Neuron (in vitro differentiated cells): Measurements from ENCODE around the gene CAMTA1.
"Not testable (repeated sequence)": the region's sequence is repeated elsewhere in the genome, so short reads cannot be mapped to it uniquely, and the experiment has no call there.

Experiments
- H2AFZ ChIP-seq: one replicate; pipeline ENCODE4 v1.6.1; 2013; ENCODE audit warnings: low read depth, mild to moderate bottlenecking, inconsistent platforms, low read length, moderate library complexity
- H3K27me3 ChIP-seq: one replicate; pipeline ENCODE4 v1.6.1; 2013; ENCODE audit warnings: low read length; ENCODE audit not compliant: insufficient read depth
- H3K36me3 ChIP-seq: one replicate; pipeline ENCODE4 v1.6.1; 2013; ENCODE audit warnings: low read length; ENCODE audit not compliant: insufficient read depth
- H3K4me1 ChIP-seq: one replicate; pipeline ENCODE4 v1.6.1; 2013; ENCODE audit warnings: low read length; ENCODE audit not compliant: insufficient read depth
- H3K4me3 ChIP-seq: 2 replicates; pipeline ENCODE4 v1.5.1; 2013; ENCODE audit warnings: mild to moderate bottlenecking, low read length, moderate library complexity
- H3K9me3 ChIP-seq: one replicate; pipeline ENCODE4 v1.6.1; 2013; ENCODE audit warnings: low read length

Gene CAMTA1

DNA sequence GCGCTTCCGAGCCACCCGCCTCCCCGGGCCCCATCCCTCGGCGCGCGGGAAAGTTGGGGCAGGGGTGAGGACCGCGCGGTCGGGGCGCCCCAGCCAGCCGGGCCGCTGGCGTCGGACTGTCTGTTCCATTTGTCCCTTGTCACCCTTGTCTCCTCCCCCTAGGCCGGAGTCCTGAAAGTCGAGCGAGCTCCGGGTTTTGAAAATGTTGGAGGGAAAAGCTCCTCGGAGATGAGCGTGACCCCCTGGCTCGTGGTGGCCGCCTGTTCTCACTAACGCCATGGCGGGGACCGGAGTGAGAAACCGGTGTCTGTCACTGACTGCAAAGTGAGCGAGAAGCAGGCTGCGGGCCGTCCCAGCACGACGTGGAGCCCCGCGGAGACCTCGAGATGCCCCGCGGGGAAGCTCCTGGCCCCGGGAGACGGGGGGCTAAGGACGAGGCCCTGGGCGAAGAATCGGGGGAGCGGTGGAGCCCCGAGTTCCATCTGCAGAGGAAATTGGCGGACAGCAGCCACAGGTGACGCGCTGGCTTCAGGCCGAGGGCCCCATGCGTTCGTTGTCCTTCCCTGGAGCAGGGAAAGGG, 999.3 kb downstream of the CAMTA1 start:
- Histone ChIP-seq H2AFZ (no peak overlapping the region), H3K36me3 (peaks cover 24% of the 10 kb centered on the region), H3K4me3 (no peak overlapping the region), H3K9me3 (peaks cover 2% of the 10 kb centered on the region), H3K27me3 (no peaks in the 10 kb centered on the region), H3K4me1 (no peaks in the 10 kb centered on the region)

DNA sequence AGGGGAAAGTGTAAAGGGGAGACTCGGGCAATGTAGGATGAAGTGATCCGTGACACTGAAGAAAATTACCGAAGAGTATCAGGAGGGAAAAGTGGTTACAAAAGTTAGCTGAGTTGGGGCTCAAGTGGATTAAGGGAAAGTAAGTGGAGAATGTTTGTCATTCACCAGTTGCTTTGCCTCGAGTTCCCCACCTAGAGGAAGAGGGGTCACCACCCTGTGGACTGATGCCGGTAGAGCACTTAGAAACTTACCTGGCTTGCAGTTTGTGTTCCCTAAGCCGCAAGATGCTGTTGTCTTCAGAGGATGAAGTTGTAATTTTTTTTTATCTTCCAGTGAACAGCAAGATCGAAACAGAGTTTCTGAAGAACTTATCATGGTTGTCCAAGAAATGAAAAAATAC, 999.9 kb downstream of the CAMTA1 start:
- Histone ChIP-seq H3K9me3 (peaks cover 5% of the 10 kb centered on the region), H2AFZ (no peak overlapping the region), H3K4me1 (no peaks in the 10 kb centered on the region), H3K27me3 (no peaks in the 10 kb centered on the region), H3K36me3 (peaks cover 23% of the 10 kb centered on the region), H3K4me3 (no peak overlapping the region)

- Histone ChIP-seq H3K27me3 (no peaks in the 10 kb centered on the region), H3K9me3 (peaks cover 15% of the 10 kb centered on the region), H2AFZ (no peak overlapping the region), H3K4me3 (no peak overlapping the region), H3K36me3 (peaks cover 12% of the 10 kb centered on the region), H3K4me1 (no peaks in the 10 kb centered on the region)
These were observed 1001.5 kb downstream of the CAMTA1 start for GRCh38 chr1:7786795-7787194.

DNA sequence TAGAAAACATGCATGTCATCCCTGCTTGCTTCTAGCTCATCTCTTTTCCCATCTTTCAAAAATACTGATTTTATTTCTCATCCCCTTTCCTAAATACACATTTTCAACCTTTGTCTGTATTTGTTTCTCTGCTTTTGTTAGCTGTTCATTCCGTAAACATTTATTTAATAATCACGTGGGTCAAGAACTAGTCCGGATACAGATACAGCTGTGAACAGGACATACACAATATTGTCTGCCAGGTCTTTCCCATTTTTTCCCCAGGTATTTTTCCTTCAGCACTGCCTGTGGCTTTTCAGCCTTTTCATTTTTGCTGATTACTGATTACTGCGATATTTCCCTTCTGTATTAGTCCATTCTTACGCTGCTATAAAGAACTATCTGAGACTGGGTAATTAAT, 1004.6 kb downstream of the CAMTA1 start:
- peaks cover 15% of the 10 kb centered on the region for H3K9me3 ChIP-seq
- H3K36me3 ChIP-seq, result peaks cover 8% of the 10 kb centered on the region
- no peak overlapping the region for H2AFZ ChIP-seq
- H3K4me3 ChIP-seq, result no peak overlapping the region
- no peaks in the 10 kb centered on the region for H3K4me1 ChIP-seq
- H3K27me3 ChIP-seq, result no peaks in the 10 kb centered on the region

DNA sequence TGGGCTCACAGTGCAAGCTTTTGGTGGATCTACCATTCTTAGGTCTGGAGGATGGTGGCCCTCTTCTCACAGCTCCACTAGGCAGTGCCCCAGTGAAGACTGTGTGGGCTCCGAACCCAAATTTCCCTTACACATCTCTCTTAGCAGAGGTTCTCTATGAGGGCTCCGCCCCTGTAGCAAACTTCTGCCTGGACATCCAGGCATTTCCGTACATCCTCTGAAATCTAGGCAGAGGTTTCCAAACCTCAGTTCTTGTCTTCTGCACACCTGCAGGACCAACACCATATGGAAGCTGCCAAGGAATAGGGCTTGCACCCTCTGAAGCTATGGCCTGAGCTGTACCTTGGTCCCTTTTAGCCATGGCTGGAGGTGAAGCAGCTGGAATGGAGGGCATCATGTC, 1005.8 kb downstream of the CAMTA1 start:
- H2AFZ ChIP-seq, H3K4me1 ChIP-seq, H3K36me3 ChIP-seq, H3K27me3 ChIP-seq, H3K4me3 ChIP-seq: not testable (repeated sequence)
- H3K9me3 ChIP-seq, result peaks cover 15% of the 10 kb centered on the region

DNA sequence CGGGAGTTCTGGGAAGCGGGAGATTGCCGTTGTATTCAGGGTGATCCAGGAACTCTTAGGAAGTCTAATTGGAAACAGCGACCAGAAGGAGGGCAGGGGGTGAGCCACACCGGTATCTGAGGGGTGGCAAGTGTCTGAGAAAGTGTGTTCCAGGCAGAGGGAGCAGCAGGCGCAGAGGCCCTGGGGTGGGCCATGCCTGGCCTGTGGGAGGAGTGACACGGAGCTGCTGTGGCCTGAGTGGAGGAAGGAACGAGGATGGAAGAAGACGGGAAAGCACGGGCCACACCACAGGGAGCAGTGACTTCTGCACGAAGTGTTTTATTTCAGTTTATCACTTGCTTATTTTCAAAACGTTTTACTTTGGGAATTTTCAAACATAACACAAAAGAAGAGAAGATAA, 1010.2 kb downstream of the CAMTA1 start:
- peaks cover 8% of the 10 kb centered on the region for H3K9me3 ChIP-seq
- no peaks in the 10 kb centered on the region for H3K4me1 ChIP-seq
- H2AFZ ChIP-seq, result no peak overlapping the region
- no peak overlapping the region for H3K4me3 ChIP-seq
- peaks cover 3% of the 10 kb centered on the region for H3K36me3 ChIP-seq
- H3K27me3 ChIP-seq, result no peaks in the 10 kb centered on the region

DNA sequence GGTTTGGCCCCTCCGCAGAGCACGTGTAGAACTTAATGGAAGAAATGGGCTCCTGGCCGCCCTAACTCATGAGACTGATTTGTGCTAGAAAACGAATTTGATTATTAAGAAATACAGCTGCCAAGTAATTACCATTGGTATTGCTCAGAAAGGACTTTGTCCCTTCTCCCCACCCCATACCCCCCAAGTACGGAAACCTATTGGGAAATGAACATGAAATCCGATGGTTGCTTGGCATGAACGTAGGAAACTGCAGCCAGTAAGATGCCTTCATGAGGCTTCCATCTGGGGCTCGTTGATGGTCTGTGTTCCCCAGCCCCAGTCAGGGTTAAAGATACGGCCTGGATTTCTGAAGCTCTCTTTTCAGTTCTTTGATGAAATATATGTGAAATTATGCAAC, 1020.2 kb downstream of the CAMTA1 start:
- no peak overlapping the region for H3K4me3 ChIP-seq
- no peak overlapping the region for H2AFZ ChIP-seq
- no peaks in the 10 kb centered on the region for H3K27me3 ChIP-seq
- peaks cover 4% of the 10 kb centered on the region for H3K4me1 ChIP-seq
- H3K36me3 ChIP-seq, result no peaks in the 10 kb centered on the region
- H3K9me3 ChIP-seq, result no peaks in the 10 kb centered on the region

- Histone ChIP-seq H3K9me3 (peaks cover 4% of the 10 kb centered on the region), H3K4me3 (no peak overlapping the region), H3K4me1 (peaks cover 4% of the 10 kb centered on the region), H3K27me3 (no peaks in the 10 kb centered on the region), H2AFZ (no peak overlapping the region), H3K36me3 (no peaks in the 10 kb centered on the region)
These were observed 1023.1 kb downstream of the CAMTA1 start for GRCh38 chr1:7808253-7808844.

DNA sequence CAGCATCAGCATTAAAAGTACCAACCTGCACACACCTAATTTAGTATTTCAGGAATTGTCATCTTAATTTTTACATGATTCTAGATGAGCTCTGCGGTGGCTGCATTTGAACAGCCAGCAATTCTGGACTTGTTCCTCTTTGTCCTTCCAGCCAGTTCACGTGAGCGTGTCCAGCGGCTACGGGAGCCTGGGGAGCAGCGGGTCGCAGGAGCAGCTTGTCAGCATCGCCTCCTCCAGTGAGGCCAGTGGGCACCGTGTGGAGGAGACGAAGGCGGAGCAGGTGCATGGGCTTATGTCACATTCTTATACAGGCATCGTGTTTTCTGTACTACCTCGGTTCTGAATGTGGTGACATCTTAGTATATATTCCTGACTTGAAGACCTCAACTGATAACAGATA, 1024.5 kb downstream of the CAMTA1 start:
- H3K9me3 ChIP-seq, result peaks cover 7% of the 10 kb centered on the region
- no peaks in the 10 kb centered on the region for H3K36me3 ChIP-seq
- H2AFZ ChIP-seq, result no peak overlapping the region
- H3K27me3 ChIP-seq, result no peaks in the 10 kb centered on the region
- H3K4me3 ChIP-seq, result no peak overlapping the region
- H3K4me1 ChIP-seq, result peaks cover 4% of the 10 kb centered on the region

DNA sequence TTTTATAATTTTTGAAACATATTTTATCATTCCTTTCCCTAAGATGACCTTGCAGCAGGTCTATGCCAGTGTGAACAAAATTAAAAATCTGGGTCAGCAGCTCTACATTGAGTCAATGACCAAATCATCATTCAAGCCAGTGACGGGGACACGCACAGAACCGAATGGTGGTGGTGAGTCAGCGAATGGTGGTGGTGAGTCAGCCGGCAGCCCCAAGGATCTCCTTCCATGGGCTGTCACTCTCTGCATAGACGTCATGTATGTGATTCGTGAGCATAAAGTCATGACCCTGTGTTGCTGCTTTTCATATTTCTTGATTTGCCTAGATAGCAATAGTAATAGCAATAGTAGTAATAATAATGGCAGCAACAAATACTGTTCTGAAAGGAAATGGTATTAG, 1025.1 kb downstream of the CAMTA1 start:
- no peak overlapping the region for H3K4me3 ChIP-seq
- H3K9me3 ChIP-seq, result peaks cover 7% of the 10 kb centered on the region
- H3K27me3 ChIP-seq, result no peaks in the 10 kb centered on the region
- H3K36me3 ChIP-seq, result no peaks in the 10 kb centered on the region
- H2AFZ ChIP-seq, result no peak overlapping the region
- peaks cover 4% of the 10 kb centered on the region for H3K4me1 ChIP-seq

- H3K27me3 ChIP-seq, result no peaks in the 10 kb centered on the region
- no peaks in the 10 kb centered on the region for H3K36me3 ChIP-seq
- H2AFZ ChIP-seq, result no peak overlapping the region
- peaks cover 7% of the 10 kb centered on the region for H3K9me3 ChIP-seq
- H3K4me3 ChIP-seq, result no peak overlapping the region
- H3K4me1 ChIP-seq, result peaks cover 4% of the 10 kb centered on the region
These were observed 1026.2 kb downstream of the CAMTA1 start for GRCh38 chr1:7811476-7811875.

- Histone ChIP-seq H3K27me3 (no peaks in the 10 kb centered on the region), H3K4me3 (no peak overlapping the region), H3K36me3 (no peaks in the 10 kb centered on the region), H3K4me1 (peaks cover 3% of the 10 kb centered on the region), H2AFZ (no peak overlapping the region), H3K9me3 (peaks cover 7% of the 10 kb centered on the region)
These were observed 1028.6 kb downstream of the CAMTA1 start for GRCh38 chr1:7813677-7814373.
